ENCODE results near the gene ADAMTS19. TPM values are rescaled to one million over a fixed set of nuclear protein-coding genes. Genes with fewer than 3 reads are reported as not detected.

The ADAMTS19 gene
- total and polyA plus RNA-seq, 7 donors = 0.01 to 0.69 (median 0.24) TPM; not detected in 1

DNA sequence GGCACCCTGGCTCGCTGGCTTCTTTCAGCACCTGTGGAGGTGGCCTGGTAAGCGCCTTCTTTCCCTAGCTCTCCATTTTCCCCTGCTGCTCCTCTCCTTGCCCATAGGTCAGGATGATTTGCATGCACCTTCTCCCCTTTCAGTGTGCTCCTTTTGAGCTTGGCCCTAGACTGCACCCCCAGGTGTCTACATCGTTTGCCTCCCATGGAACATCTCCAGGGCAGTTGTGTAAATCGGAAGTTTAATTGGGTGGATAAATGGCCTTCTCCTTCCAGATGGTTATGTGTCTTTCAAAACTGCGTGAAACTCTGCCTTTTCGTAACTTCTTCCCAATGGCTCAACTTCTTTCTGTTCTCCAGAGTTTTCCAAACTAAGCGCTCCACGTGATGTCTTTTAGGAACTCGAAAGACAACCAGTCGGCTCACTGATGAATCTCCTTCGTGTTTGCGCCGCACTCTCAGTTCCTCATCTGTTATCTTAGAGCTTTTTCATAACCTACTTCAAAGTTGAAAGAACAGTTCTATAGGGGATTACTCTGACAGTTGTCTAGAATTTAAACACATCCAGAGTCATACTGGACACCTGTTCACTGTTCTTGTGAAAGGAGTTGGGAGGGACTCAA is 1.7 kb downstream of the ADAMTS19 start:
- H3K27ac ChIP-seq = no peak overlapping the region
- H3K4me3 ChIP-seq = peak overlapping the region; percentile 65
- peaks cover 0 to 26% (median 0%) of the 10 kb centered on the region in 3 donors for H3K27me3 ChIP-seq (ENCODE audit: insufficient read depth in 3 of 3, low read length in 2 of 3)
- H3K9me3 ChIP-seq = no peaks in the 10 kb centered on the region
- peak in 1 of 4 donors; percentile 33 for ATAC-seq
- 46 to 56% (median 49%) methylated on average over 13 of the region's 13 CpGs for WGBS, 3 donors
- peaks cover 5% of the 10 kb centered on the region for H3K4me1 ChIP-seq
- intact Hi-C loops (cut with DNase I) = no loop called here
- no peak for TF ChIP-seq CTCF (IDR thresholded peaks at IDR 0.05)
- no peaks in the 10 kb centered on the region for H3K36me3 ChIP-seq (ENCODE audit: insufficient read depth in 1 of 2, low read depth in 1 of 2)
- DNase-seq = no peak

GRCh38 chr5:129465776-129466344 is 5.8 kb downstream of the ADAMTS19 start:
- no peak for TF ChIP-seq CTCF (IDR thresholded peaks at IDR 0.05)
- 77 to 85% (median 79%) methylated on average over 4 of the region's 4 CpGs for WGBS, 3 donors
- H3K27ac ChIP-seq = no peak overlapping the region
- intact Hi-C loops (cut with DNase I) = no loop called here
- H3K9me3 ChIP-seq = no peaks in the 10 kb centered on the region
- no peaks in the 10 kb centered on the region for H3K36me3 ChIP-seq (ENCODE audit: insufficient read depth in 1 of 2, low read depth in 1 of 2)
- H3K4me3 ChIP-seq = no peak overlapping the region
- H3K27me3 ChIP-seq (ENCODE audit: insufficient read depth in 3 of 3, low read length in 2 of 3) = peaks cover 0 to 19% (median 0%) of the 10 kb centered on the region in 3 donors
- DNase-seq (no peak), ATAC-seq (no peak)
- H3K4me1 ChIP-seq = no peaks in the 10 kb centered on the region

DNA sequence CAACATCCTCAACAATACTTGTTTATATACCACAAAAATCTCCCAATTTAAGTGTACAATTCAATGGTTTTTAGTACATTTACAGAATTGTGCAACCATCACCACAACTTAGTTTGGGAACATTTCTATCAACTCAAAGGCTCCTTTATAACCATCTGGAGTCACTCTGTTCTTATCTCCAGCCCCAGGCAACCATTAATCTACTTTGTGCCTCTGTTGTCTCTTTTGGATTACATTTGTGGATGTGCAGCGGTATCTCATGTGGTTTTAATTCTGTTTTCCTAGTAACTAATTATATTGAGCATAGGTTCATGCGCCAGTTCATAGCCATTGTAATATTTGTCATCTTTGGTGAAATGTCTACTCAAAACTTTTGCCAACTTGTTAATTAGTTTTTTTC is 14.4 kb downstream of the ADAMTS19 start:
- Histone ChIP-seq H3K36me3 (ENCODE audit: insufficient read depth in 1 of 2, low read depth in 1 of 2) (no peaks in the 10 kb centered on the region), H3K4me3 (no peak overlapping the region), H3K27ac (no peak overlapping the region), H3K27me3 (ENCODE audit: insufficient read depth in 3 of 3, low read length in 2 of 3) (no peaks in the 10 kb centered on the region), H3K9me3 (no peaks in the 10 kb centered on the region), H3K4me1 (no peaks in the 10 kb centered on the region)
- 95 to 99% (median 97%) methylated on average over 2 of the region's 2 CpGs for WGBS, 3 donors
- intact Hi-C loops (cut with DNase I) = no loop called here
- no peak for ATAC-seq
- TF ChIP-seq CTCF (IDR thresholded peaks at IDR 0.05) = no peak
- DNase-seq = no peak

GRCh38 chr5:129476751-129477150 is 16.7 kb downstream of the ADAMTS19 start:
- Histone ChIP-seq H3K9me3 (no peaks in the 10 kb centered on the region), H3K4me1 (no peaks in the 10 kb centered on the region), H3K27me3 (ENCODE audit: insufficient read depth in 3 of 3, low read length in 2 of 3) (no peaks in the 10 kb centered on the region), H3K4me3 (no peak overlapping the region), H3K36me3 (ENCODE audit: insufficient read depth in 1 of 2, low read depth in 1 of 2) (no peaks in the 10 kb centered on the region), H3K27ac (no peak overlapping the region)
- DNase-seq (no peak), ATAC-seq (no peak)
- intact Hi-C loops (cut with DNase I) = no loop called here
- no peak for TF ChIP-seq CTCF (IDR thresholded peaks at IDR 0.05)

DNA sequence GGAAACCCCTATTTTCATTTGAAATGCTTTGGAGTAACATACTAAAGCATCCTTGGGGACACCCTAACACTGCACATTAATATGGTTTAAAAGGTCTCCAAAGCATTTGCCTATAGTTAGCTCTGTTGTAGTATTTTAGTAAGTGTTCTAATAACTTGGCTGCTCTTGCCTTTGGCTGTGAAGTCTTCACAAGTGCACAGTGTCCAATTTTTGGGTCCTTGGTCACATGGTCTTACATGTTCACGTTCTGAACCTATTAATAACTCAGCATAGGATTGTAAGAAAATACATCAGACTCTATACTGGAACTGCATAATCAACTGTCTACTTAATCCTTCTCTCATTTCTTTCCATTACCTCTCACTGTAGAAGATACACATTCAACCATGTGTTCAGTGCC is 17.4 kb downstream of the ADAMTS19 start:
- H3K36me3 ChIP-seq (ENCODE audit: insufficient read depth in 1 of 2, low read depth in 1 of 2) = no peaks in the 10 kb centered on the region
- DNase-seq = no peak
- whole genome bisulfite sequencing, 3 donors = 12 to 15% (median 14%) methylated on average over 1 of the region's 1 CpG
- no peak overlapping the region for H3K4me3 ChIP-seq
- no peak overlapping the region for H3K27ac ChIP-seq
- H3K4me1 ChIP-seq = no peaks in the 10 kb centered on the region
- no peaks in the 10 kb centered on the region for H3K9me3 ChIP-seq
- ATAC-seq = peak in 3 of 4 donors; percentile 72 to 90 (median 88)
- intact Hi-C loops (cut with DNase I) = no loop called here
- H3K27me3 ChIP-seq (ENCODE audit: insufficient read depth in 3 of 3, low read length in 2 of 3) = no peaks in the 10 kb centered on the region
- no peak for TF ChIP-seq CTCF (IDR thresholded peaks at IDR 0.05)

All from psoas muscle (tissue), 8 donors.